Upper lobe of left lung (tissue), 4 donors: Measurements from ENCODE around the gene CSTPP1.

Experiments used
- CTCF ChIP-seq, 6 experiments: fragments of 450-650 bp in 4 of 6; fragments of 200-600 bp in 2 of 6; sonication (generic) in 2 of 6; IDR thresholded peaks; one replicate each; pipeline ENCODE4 v1.5.1; 2016 to 2019; ENCODE audit warnings: antibody characterized with exemption in 6 of 6
- EP300 ChIP-seq, 4 donors: sonication (generic); formaldehyde crosslinking; IDR thresholded peaks; one replicate each; pipeline ENCODE4 v1.5.1; 2017; ENCODE audit warnings: antibody characterized with exemption in 4 of 4, control low read depth in 2 of 4
- POLR2A ChIP-seq, 4 donors: fragments of 450-650 bp; IDR thresholded peaks; one replicate each; pipeline ENCODE4 v1.5.1; 2016 to 2017; ENCODE audit warnings: antibody characterized with exemption in 4 of 4, mild to moderate bottlenecking in 2 of 4

DNA sequence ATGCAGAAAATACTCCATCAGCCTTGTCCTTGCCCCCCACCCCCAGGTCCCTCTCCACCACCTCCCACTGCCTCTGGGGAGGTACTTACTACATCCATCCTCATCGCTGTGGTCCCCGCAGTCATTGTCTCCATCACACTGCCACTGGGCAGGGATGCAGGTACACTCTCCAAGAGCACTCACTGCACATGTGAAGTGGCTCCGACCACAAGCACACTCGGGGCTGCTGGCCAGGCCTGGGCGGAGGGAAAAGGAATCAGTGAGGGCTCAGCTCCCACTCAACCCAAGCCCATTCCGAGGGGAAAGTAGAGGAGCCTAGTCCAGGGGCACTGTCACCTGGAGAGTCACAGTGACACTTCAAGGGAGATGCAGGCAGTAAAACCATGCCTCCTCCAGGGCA lies 33.9 kb upstream of the CSTPP1 start:
- no peak for TF ChIP-seq POLR2A (IDR thresholded peaks at IDR 0.05)
- no peak for TF ChIP-seq CTCF (IDR thresholded peaks at IDR 0.05)
- TF ChIP-seq EP300 (IDR thresholded peaks at IDR 0.05) = no peak
